Spleen (tissue), 11 donors: Measurements from ENCODE around the gene LACRT. TPM values are rescaled to one million over a fixed set of nuclear protein-coding genes. Genes with fewer than 3 reads are reported as not detected.

Experiments
- DNase-seq: peaks from one replicate; pipeline ENCODE4 v3.0.0-alpha.2; 2020
- H3K27ac ChIP-seq, 8 donors: fragments of 200-600 bp; sonication (generic) in 7 of 8; 1 replicate in 4 of 8; 2 replicates in 4 of 8; pipeline versions ENCODE4 v1.5.0 to v1.8.0; 2016 to 2021; ENCODE audit warnings: inconsistent platforms in 4 of 8, mild to moderate bottlenecking in 4 of 8, moderate library complexity in 1 of 8
- H3K27me3 ChIP-seq, 7 donors: fragments of 200-600 bp; sonication (generic) in 6 of 7; replicated peaks in 1 of 7; 1 replicate in 4 of 7; 2 replicates in 3 of 7; pipeline versions ENCODE4 v1.5.0 to v1.8.0; 2016 to 2021; ENCODE audit warnings: inconsistent platforms in 3 of 7, mild to moderate bottlenecking in 1 of 7
- H3K36me3 ChIP-seq, 6 donors: fragments of 200-600 bp; sonication (generic) in 5 of 6; 1 replicate in 4 of 6; 2 replicates in 2 of 6; pipeline versions ENCODE4 v1.5.0 to v1.8.0; 2016 to 2021; ENCODE audit warnings: inconsistent platforms in 2 of 6
- H3K4me1 ChIP-seq, 6 donors: fragments of 200-600 bp; sonication (generic) in 5 of 6; 1 replicate in 3 of 6; 2 replicates in 3 of 6; pipeline versions ENCODE4 v1.5.0 to v1.8.0; 2016 to 2021; ENCODE audit warnings: inconsistent platforms in 3 of 6
- H3K4me3 ChIP-seq, 8 donors: fragments of 200-600 bp; sonication (generic) in 7 of 8; 1 replicate in 4 of 8; 2 replicates in 4 of 8; pipeline versions ENCODE4 v1.5.0 to v1.8.0; 2016 to 2021; ENCODE audit warnings: inconsistent platforms in 4 of 8, mild to moderate bottlenecking in 4 of 8, moderate library complexity in 2 of 8
- H3K9me3 ChIP-seq, 8 donors: fragments of 200-600 bp; sonication (generic) in 7 of 8; 1 replicate in 4 of 8; 2 replicates in 4 of 8; pipeline versions ENCODE4 v1.5.0 to v1.8.0; 2016 to 2021; ENCODE audit warnings: inconsistent platforms in 4 of 8
- CTCF ChIP-seq, 11 experiments: fragments of 200-600 bp in 7 of 11; fragments of 450-650 bp in 4 of 11; sonication (generic) in 4 of 11; IDR thresholded peaks in 8 of 11; conservative IDR thresholded peaks in 3 of 11; 1 replicate in 7 of 11; 2 replicates in 4 of 11; pipeline versions ENCODE4 v1.4.0 to v1.8.0; 2016 to 2021; ENCODE audit warnings: antibody characterized with exemption in 11 of 11, inconsistent platforms in 4 of 11, mild to moderate bottlenecking in 1 of 11
- POLR2A ChIP-seq, 3 donors: fragments of 450-650 bp; IDR thresholded peaks; one replicate each; pipeline ENCODE4 v1.5.1; 2017; ENCODE audit warnings: antibody characterized with exemption in 3 of 3, mild to moderate bottlenecking in 1 of 3
- POLR2AphosphoS5 ChIP-seq, 3 donors: sonication (generic); formaldehyde crosslinking; IDR thresholded peaks; one replicate each; pipeline ENCODE4 v1.5.1; 2017; ENCODE audit warnings: antibody characterized with exemption in 3 of 3
- WGBS, 5 donors: extraction: QIAGEN DNeasy Blood & Tissue Kit in 3 of 5; methylation state at CpG; one replicate each; pipeline versions ENCODE4 v1.1.5 to v1.1.7; 2013 to 2018; 5-methylcytosine and 5-hydroxymethylcytosine counted together
- intact Hi-C: fragments of 100-400 bp; cut with DNase I; formaldehyde crosslinking; loops from one replicate; pipeline ENCODE4 v1.15.0; 2023; ENCODE audit warnings: low total_unique reads
- polyA plus RNA-seq, 3 donors: library from polyadenylated mRNA; stranded (reverse); fragments of 200-250 nt; gene quantifications; one replicate each; pipeline ENCODE4 v1.2.1, GENCODE V29; 2013
- total RNA-seq, 7 donors: library from RNA; depleted of rRNA in 3 of 7; stranded (reverse); fragments of >200 nt in 3 of 7; fragmentation: NEBNext Ultra II Directional in 4 of 7; extraction: Animal tissue kit (Norgen Biotek cat#: 25700) in 4 of 7; gene quantifications; one replicate each; pipeline versions ENCODE4 v1.1.0 to v1.2.1, GENCODE V29; 2016 to 2021
- donor health status: healthy with polysubstance abuse.
- donor health status: DM: no; HTN: no; CAD: no; lungs with moderate emphysema.
- donor health status: DM: no; HTN: no; CAD: no.
- donor health status: Bipolar disorder and iron deficiency.
- donor health status: healthy.
- donor health status: DM: no; HTN: no; CAD: no.
- donor health status: DM: yes; HTN: yes; CAD: no.

The LACRT gene
- total and polyA plus RNA-seq, 10 donors: not detected

- Histone ChIP-seq H3K9me3 (no peaks in the 10 kb centered on the region), H3K4me3 (peak overlapping the region in 7 of 8 donors; percentile 6 to 63 (median 23)), H3K27me3 (peaks cover 0 to 84% (median 28%) of the 10 kb centered on the region in 7 donors), H3K36me3 (no peaks in the 10 kb centered on the region), H3K4me1 (peaks cover 0 to 16% (median 9%) of the 10 kb centered on the region in 6 donors), H3K27ac (no peak overlapping the region)
- 21 to 29% (median 27%) methylated on average over 13 of the region's 13 CpGs for WGBS, 5 donors
- intact Hi-C loops: no loop called here
- no peak for DNase-seq
- TF ChIP-seq POLR2A (IDR thresholded peaks at IDR 0.05): no peak
These were observed 45.8 kb downstream of the LACRT start for GRCh38 chr12:54588890-54589267.

DNA sequence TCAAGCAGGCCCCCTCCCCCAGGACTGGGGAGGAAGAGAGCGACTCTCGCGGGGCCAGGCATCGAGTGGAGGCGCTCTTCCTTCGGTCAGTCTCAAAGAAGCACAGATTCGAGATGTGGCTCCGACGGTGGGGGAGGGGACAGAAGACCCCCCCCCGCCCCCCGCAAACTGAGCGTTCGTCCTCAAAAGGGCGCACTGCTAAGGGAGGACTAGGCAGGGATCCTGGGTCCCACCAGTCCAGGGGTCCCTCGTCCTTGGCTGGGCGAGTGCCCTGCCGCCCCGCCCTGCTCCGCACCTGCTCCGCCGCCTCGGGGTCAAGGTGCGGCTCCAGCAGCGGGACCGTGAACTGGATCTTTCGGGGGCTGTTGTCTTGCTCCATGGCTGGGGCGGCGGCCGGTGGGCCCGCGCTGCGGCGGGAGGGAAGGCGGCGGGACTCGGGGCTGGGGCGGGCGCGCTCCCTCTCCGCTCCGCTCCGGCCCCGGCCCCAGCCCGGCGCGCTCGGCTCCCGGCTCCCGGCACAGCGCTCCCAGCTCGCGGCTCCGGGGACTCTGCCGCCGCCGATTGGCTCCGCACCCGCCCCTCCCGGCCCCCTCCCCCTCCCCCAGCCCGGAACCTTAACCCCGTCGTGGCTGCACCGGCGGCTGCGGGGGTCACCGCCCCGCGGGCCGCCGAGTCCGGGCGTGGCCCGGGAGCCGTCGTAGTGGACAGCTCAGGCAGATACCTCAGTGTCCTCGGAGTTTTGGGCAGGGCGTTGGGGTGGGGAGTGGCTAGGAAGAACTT, 46.4 kb downstream of the LACRT start, which contains the start of gene PPP1R1A:
TSS of gene PPP1R1A (minus strand) at position 550 of the 780 bp plus-strand sequence. CDS start at position 379, 171 bp downstream.
- TF ChIP-seq POLR2A (IDR thresholded peaks at IDR 0.05): no peak
- no peak for TF ChIP-seq POLR2AphosphoS5 (IDR thresholded peaks at IDR 0.05)
- no peak for TF ChIP-seq CTCF (IDR thresholded peaks at IDR 0.05 in 8 of 11, conservative IDR thresholded peaks at IDR 0.05 in 3 of 11)

DNA sequence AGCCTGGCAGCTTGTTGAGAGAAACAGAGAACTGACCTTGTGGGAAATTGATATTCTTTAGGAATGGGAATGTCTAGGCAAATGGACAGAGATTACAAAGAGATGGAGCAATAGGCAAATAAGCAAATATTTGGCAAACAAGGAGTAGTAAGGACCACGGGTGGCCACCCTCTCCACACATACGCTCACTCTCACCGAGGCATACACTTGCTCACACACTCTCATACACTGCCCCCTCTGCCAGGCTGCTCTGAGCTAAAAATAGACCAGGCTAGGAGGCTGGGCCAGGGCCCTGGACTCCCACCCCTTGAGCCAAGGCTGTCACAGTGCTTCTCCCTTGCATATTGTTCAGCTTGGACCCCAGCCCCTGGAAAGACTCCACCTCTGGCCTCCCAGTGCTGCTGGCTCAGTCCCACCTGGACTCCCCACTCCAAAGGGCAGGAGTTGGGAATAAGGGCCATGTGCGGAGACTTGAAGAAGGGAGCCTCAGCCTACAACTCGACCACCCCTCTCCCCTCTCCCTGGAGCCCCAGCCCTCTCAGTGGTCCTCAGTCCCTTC, 47.3 kb downstream of the LACRT start:
- intact Hi-C loops: no loop called here
- no peak for DNase-seq
- H3K27ac ChIP-seq: no peak overlapping the region

More for the DNA sequence above, 46.4 kb downstream of the LACRT start, which contains the start of gene PPP1R1A:
- Histone ChIP-seq H3K27me3 (peaks cover 0 to 88% (median 28%) of the 10 kb centered on the region in 7 donors), H3K4me3 (peak within 1 kb of the TSS in 7 of 8 donors; percentile 6 to 63 (median 23)), H3K9me3 (no peaks in the 10 kb centered on the region), H3K4me1 (peaks cover 0 to 16% (median 9%) of the 10 kb centered on the region in 6 donors), H3K36me3 (no peaks in the 10 kb centered on the region), H3K27ac (no peak within 1 kb of the TSS)
- WGBS, 5 donors: 3 to 6% (median 4%) methylated on average over 20 to 77 of the region's 77 CpGs
- no peak for DNase-seq
- intact Hi-C loops: no loop called here

GRCh38 chr12:54586620-54587019, 48.1 kb downstream of the LACRT start:
- intact Hi-C loops: no loop called here
- peaks cover 0 to 78% (median 28%) of the 10 kb centered on the region in 7 donors for H3K27me3 ChIP-seq

More for the DNA sequence above, 47.3 kb downstream of the LACRT start:
- no peaks in the 10 kb centered on the region for H3K36me3 ChIP-seq
- 67 to 76% (median 69%) methylated on average over 5 of the region's 5 CpGs for WGBS, 5 donors
- H3K4me1 ChIP-seq: peaks cover 0 to 16% (median 9%) of the 10 kb centered on the region in 6 donors
- TF ChIP-seq CTCF (IDR thresholded peaks at IDR 0.05 in 8 of 11, conservative IDR thresholded peaks at IDR 0.05 in 3 of 11) (no peak), POLR2A (IDR thresholded peaks at IDR 0.05) (no peak), POLR2AphosphoS5 (IDR thresholded peaks at IDR 0.05) (no peak)
- H3K9me3 ChIP-seq: no peaks in the 10 kb centered on the region
- H3K4me3 ChIP-seq: no peak overlapping the region
- peaks cover 0 to 85% (median 28%) of the 10 kb centered on the region in 7 donors for H3K27me3 ChIP-seq

More at GRCh38 chr12:54586620-54587019, 48.1 kb downstream of the LACRT start:
- H3K9me3 ChIP-seq: no peaks in the 10 kb centered on the region
- DNase-seq: no peak
- no peak overlapping the region for H3K4me3 ChIP-seq
- TF ChIP-seq POLR2AphosphoS5 (IDR thresholded peaks at IDR 0.05): no peak
- no peak for TF ChIP-seq CTCF (IDR thresholded peaks at IDR 0.05 in 8 of 11, conservative IDR thresholded peaks at IDR 0.05 in 3 of 11)
- TF ChIP-seq POLR2A (IDR thresholded peaks at IDR 0.05): no peak
- peaks cover 0 to 16% (median 9%) of the 10 kb centered on the region in 6 donors for H3K4me1 ChIP-seq
- H3K36me3 ChIP-seq: no peaks in the 10 kb centered on the region
- H3K27ac ChIP-seq: no peak overlapping the region
- 81 to 96% (median 90%) methylated on average over 2 of the region's 2 CpGs for WGBS, 5 donors
